Subcutaneous adipose tissue (tissue), 4 donors: ENCODE measurements around the gene PIK3C2A. TPM values are rescaled to one million over a fixed set of nuclear protein-coding genes. Genes with fewer than 3 reads are reported as not detected.

Experiments used
- total RNA-seq, 4 donors: library from RNA; depleted of rRNA; stranded (reverse); fragments of >200 nt; gene quantifications; one replicate each; pipeline ENCODE4 v1.1.0, GENCODE V29; 2016
- TF ChIP-seq, protein P1 (sequence below): fragments of 450-650 bp; IDR thresholded peaks from one replicate; pipeline ENCODE4 v1.5.1; 2016; ENCODE audit warnings: low read depth, mild to moderate bottlenecking, control low read depth, antibody characterized with exemption, moderate library complexity

Gene PIK3C2A
- total RNA-seq, 4 donors from 2014 or later, result 60.7 to 97.8 (median 83.4) TPM

DNA sequence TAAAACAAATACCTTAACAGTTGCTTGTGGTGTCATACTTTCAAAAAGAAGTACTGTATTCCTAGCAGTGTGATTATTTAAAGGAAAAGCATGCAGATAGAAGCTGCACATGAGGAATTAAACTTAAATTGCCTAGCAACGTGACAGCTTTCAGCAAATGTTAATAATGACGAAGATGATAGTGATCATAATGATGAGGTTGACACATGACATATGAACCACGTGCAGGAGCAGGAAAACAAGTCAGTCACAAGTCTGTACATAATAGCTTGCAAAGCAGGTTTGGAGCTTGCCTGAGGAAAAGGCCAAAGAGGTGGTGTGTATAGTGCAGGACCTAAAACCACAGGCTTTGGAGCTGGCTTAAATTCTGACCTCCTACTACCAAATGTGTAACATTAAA is 30.6 kb upstream of the PIK3C2A start:
- TF ChIP-seq, protein P1, sequence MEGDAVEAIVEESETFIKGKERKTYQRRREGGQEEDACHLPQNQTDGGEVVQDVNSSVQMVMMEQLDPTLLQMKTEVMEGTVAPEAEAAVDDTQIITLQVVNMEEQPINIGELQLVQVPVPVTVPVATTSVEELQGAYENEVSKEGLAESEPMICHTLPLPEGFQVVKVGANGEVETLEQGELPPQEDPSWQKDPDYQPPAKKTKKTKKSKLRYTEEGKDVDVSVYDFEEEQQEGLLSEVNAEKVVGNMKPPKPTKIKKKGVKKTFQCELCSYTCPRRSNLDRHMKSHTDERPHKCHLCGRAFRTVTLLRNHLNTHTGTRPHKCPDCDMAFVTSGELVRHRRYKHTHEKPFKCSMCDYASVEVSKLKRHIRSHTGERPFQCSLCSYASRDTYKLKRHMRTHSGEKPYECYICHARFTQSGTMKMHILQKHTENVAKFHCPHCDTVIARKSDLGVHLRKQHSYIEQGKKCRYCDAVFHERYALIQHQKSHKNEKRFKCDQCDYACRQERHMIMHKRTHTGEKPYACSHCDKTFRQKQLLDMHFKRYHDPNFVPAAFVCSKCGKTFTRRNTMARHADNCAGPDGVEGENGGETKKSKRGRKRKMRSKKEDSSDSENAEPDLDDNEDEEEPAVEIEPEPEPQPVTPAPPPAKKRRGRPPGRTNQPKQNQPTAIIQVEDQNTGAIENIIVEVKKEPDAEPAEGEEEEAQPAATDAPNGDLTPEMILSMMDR, result no peak

DNA sequence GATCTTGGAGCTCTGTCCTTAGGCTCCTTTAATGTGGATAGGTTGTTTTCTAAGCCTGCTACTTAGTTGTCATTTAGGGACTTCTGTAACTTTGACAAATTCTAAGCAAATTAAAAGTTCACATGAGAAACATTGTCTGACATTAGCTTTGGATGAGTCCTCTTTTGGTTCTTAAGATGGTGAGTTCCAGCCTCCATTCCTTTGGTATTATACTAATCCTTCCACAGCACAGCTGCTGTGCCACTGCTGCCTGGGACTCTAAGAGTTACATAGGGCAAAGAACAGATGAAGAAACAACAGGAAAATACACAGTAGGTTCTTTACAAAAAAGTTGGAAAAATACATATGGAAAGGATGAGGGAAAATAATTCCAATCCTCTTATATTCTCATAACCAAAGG is 25.3 kb upstream of the PIK3C2A start:
- TF ChIP-seq, protein P1, result no peak

DNA sequence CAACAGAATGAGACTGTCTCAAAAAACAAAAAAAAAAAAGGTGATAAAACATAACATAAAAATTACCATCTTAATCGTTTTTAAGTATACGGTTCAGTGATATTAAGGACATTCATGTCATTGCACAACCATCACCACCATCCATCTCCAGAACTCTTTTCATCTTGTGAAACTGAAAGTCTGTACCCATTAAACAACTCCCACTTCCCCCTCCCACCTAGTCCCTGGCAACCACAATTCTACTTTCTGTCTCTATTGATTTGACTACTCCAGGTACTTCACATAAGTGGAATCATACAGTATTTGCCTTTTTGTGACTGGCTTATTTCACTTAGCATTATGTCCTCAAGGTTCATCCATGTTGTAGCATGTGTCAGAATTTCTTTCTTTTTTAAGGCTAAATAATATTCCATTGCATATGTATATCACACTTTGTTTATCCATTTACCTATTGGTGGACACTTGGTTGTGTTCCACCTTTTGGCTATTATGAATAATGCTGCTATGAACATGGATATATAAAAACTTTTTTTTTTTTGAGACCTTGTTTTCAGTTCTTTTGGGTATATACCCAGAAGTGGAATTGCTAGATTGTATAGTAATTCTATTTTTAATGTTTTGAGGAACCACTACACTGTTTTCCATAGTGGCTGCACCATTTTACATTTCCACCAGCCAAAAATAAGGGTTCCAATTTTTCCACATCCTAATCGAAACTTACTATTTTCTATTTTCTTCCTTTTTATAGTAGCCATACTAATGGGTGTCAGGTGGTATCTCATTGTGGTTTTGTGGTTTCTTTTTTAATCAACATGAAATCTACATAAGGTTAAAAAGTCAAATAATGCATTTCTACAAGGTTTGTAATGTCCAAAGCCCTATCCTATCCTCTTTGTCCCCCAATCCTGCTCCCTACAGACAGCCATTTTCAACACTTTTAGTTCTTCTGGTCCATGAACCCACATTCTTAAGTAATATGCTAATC is 23.4 kb upstream of the PIK3C2A start:
- TF ChIP-seq, protein P1, result no peak

DNA sequence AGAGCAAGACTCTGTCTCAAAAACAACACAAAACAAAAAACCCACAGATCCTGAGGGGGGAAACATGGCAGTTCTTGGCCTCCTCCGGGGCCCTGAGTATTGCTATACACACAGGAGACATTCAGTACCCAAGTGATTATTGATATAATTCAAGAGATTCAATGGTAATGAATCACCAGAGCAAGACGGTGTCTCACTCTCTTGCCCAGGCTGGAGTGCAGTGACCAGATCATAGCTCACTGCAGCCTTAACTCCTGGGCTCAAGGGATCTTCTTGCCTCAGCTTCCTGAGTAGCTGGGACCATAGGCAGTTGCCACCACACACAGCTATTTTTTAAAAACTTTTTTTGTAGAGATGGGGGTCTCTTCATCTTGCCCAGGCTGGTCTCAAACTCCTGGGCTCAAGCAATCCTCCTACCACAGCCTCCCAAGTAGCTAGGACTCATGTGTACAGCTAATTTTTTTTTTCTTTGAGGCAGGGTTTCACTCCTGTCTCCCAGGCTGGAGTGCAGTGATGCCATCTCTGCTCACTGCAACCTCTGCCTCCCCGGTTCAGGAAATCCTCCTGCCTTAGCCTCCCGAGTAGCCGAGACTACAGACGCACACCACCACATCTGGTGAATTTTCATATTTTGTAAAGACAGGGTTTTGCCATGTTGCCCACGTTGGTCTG is 21.8 kb upstream of the PIK3C2A start:
- TF ChIP-seq, protein P1, result no peak

DNA sequence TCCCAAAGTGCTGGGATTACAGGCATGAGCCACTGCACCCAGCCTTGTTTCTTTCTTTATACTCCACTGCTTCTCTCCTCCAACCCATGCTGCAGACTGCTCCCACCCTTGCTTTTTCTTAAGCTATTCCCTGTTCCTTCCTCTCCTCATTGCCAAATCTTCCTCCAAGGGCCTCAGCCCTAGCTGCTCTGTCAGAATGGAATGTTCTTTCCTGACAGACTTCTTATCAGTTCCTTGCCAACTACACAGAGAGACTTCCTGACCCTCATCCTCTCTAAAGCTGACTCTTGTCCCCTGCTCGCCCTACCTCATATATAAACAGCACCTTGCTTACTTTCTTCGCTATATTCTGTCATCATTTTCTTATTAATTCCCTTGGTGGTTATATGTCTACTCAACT is 16.9 kb upstream of the PIK3C2A start:
- TF ChIP-seq, protein P1, result no peak

GRCh38 chr11:17221968-17222367 is 14.2 kb upstream of the PIK3C2A start:
- TF ChIP-seq, protein P1, result no peak

GRCh38 chr11:17219016-17219415 is 11.2 kb upstream of the PIK3C2A start:
- TF ChIP-seq, protein P1, result no peak
